Testis (tissue), 3 donors: ENCODE data around the gene DHH. TPM values are rescaled to one million over a fixed set of nuclear protein-coding genes. Genes with fewer than 3 reads are reported as not detected.

Experiments used
- DNase-seq: peaks from one replicate; pipeline ENCODE4 v3.0.0-alpha.2; 2019
- H3K27ac ChIP-seq, 2 donors: fragments of 200-600 bp; sonication (generic); one replicate each; pipeline ENCODE4 v1.5.1; 2019
- H3K27me3 ChIP-seq: fragments of 200-600 bp; sonication (generic); one replicate; pipeline ENCODE4 v1.5.1; 2019
- H3K36me3 ChIP-seq: fragments of 200-600 bp; sonication (generic); one replicate; pipeline ENCODE4 v1.5.1; 2017; ENCODE audit warnings: low read depth; ENCODE audit errors: missing control alignments
- H3K4me1 ChIP-seq: fragments of 200-600 bp; sonication (generic); one replicate; pipeline ENCODE4 v1.5.1; 2019
- H3K4me3 ChIP-seq, 2 donors: fragments of 200-600 bp; sonication (generic); one replicate each; pipeline ENCODE4 v1.5.1; 2017 to 2019
- H3K9me3 ChIP-seq: fragments of 200-600 bp; sonication (generic); one replicate; pipeline ENCODE4 v1.5.1; 2017
- CTCF ChIP-seq, 3 experiments: fragments of 450-650 bp in 2 of 3; fragments of 200-600 bp in 1 of 3; sonication (generic) in 1 of 3; IDR thresholded peaks; one replicate each; pipeline ENCODE4 v1.5.1; 2016 to 2019; ENCODE audit warnings: antibody characterized with exemption in 3 of 3, mild to moderate bottlenecking in 2 of 3, moderate library complexity in 1 of 3
- POLR2A ChIP-seq: fragments of 450-650 bp; IDR thresholded peaks from one replicate; pipeline ENCODE4 v1.6.1; 2017; ENCODE audit warnings: antibody characterized with exemption, mild to moderate bottlenecking, moderate library complexity
- WGBS, 2 donors: methylation state at CpG; one replicate each; pipeline ENCODE4 v1.1.5; 2018; 5-methylcytosine and 5-hydroxymethylcytosine counted together
- intact Hi-C: fragments of 100-400 bp; cut with DNase I; formaldehyde crosslinking; loops from one replicate; pipeline ENCODE4 v1.15.1; 2023; ENCODE audit warnings: low total_unique reads
- polyA plus RNA-seq: library from polyadenylated mRNA; stranded (reverse); fragments of 350-450 nt; fragmentation: Illumina TruSeq; extraction: RNeasy Lipid Tissue Mini Kit (QIAGEN cat#74804); gene quantifications from one replicate; pipeline ENCODE4 v1.2.3, GENCODE V29; 2014; ENCODE audit warnings: low read depth, low replicate concordance; ENCODE audit not compliant: insufficient read depth
- total RNA-seq, 2 donors: library from RNA; depleted of rRNA; stranded (reverse); fragments of >200 nt; gene quantifications; one replicate each; pipeline ENCODE4 v1.2.3, GENCODE V29; 2016

DHH gene
- total and polyA plus RNA-seq, 3 donors from 2014 or later = 40.0 to 148 (median 97.6) TPM

GRCh38 chr12:49098035-49098451, 3.4 kb upstream of the DHH start:
- no peak overlapping the region for H3K4me3 ChIP-seq
- TF ChIP-seq POLR2A = no peak
- TF ChIP-seq CTCF (IDR thresholded peaks at IDR 0.05) = peak; percentile 76 to 80 (median 76)
- H3K27ac ChIP-seq = no peak overlapping the region
- peaks cover 5% of the 10 kb centered on the region for H3K4me1 ChIP-seq
- intact Hi-C loops = no loop called here
- H3K9me3 ChIP-seq = no peaks in the 10 kb centered on the region
- no peaks in the 10 kb centered on the region for H3K36me3 ChIP-seq
- WGBS, 2 donors = 53 to 56% methylated on average over 4 of the region's 4 CpGs
- H3K27me3 ChIP-seq = no peaks in the 10 kb centered on the region
- DNase-seq = peak; percentile 75

GRCh38 chr12:49097381-49097780, 2.8 kb upstream of the DHH start:
- no peaks in the 10 kb centered on the region for H3K9me3 ChIP-seq
- H3K27me3 ChIP-seq = no peaks in the 10 kb centered on the region
- no peaks in the 10 kb centered on the region for H3K36me3 ChIP-seq
- no peak for TF ChIP-seq POLR2A
- no peak for TF ChIP-seq CTCF (IDR thresholded peaks at IDR 0.05)
- H3K4me3 ChIP-seq = no peak overlapping the region
- DNase-seq = no peak
- H3K4me1 ChIP-seq = peaks cover 9% of the 10 kb centered on the region
- intact Hi-C loops = no loop called here
- 67 to 96% methylated on average over 3 of the region's 3 CpGs for WGBS, 2 donors
- no peak overlapping the region for H3K27ac ChIP-seq

GRCh38 chr12:49094975-49095365, 369 bp upstream of the DHH start:
- no peak for DNase-seq
- Histone ChIP-seq H3K27ac (no peak overlapping the region), H3K27me3 (no peaks in the 10 kb centered on the region), H3K36me3 (no peaks in the 10 kb centered on the region), H3K4me1 (peaks cover 27% of the 10 kb centered on the region), H3K4me3 (peak overlapping the region in 1 of 2 donors; percentile 52), H3K9me3 (no peaks in the 10 kb centered on the region)
- intact Hi-C loops = no loop called here
- WGBS, 2 donors = 53 to 61% methylated on average over 2 of the region's 2 CpGs
- TF ChIP-seq CTCF (IDR thresholded peaks at IDR 0.05) (no peak), POLR2A (no peak)

- Histone ChIP-seq H3K9me3 (no peaks in the 10 kb centered on the region), H3K27me3 (no peaks in the 10 kb centered on the region), H3K4me1 (peaks cover 33% of the 10 kb centered on the region), H3K36me3 (no peaks in the 10 kb centered on the region), H3K4me3 (peak overlapping the region; percentile 32 to 52), H3K27ac (peak overlapping the region in 1 of 2 donors; percentile 3)
- intact Hi-C loops = no loop called here
- DNase-seq = no peak
- WGBS, 2 donors = 7 to 15% methylated on average over 9 of the region's 9 CpGs
- no peak for TF ChIP-seq POLR2A
- no peak for TF ChIP-seq CTCF (IDR thresholded peaks at IDR 0.05)
These were observed 825 bp downstream of the DHH start for GRCh38 chr12:49093792-49094159.

- TF ChIP-seq POLR2A (no peak), CTCF (IDR thresholded peaks at IDR 0.05) (no peak)
- 46% methylated on average over 4 of the region's 4 CpGs for WGBS, 2 donors
- DNase-seq = no peak
- H3K9me3 ChIP-seq = no peaks in the 10 kb centered on the region
- peak overlapping the region in 1 of 2 donors; percentile 52 for H3K4me3 ChIP-seq
- no peaks in the 10 kb centered on the region for H3K36me3 ChIP-seq
- peak overlapping the region in 1 of 2 donors; percentile 3 for H3K27ac ChIP-seq
- H3K27me3 ChIP-seq = no peaks in the 10 kb centered on the region
- intact Hi-C loops = no loop called here
- H3K4me1 ChIP-seq = peaks cover 41% of the 10 kb centered on the region
These were observed 1.7 kb downstream of the DHH start for GRCh38 chr12:49092816-49093406.
